Right lobe of liver (tissue), 4 donors: ENCODE measurements around the gene SLCO3A1.

ENCODE experiments used
- CTCF ChIP-seq, 4 donors: fragments of 200-600 bp in 3 of 4; fragments of 450-650 bp in 1 of 4; IDR thresholded peaks; one replicate each; pipeline versions ENCODE4 v1.5.1 to v1.8.0; 2016 to 2022; ENCODE audit warnings: antibody characterized with exemption in 4 of 4, mild to moderate bottlenecking in 2 of 4
- POLR2A ChIP-seq: fragments of 450-650 bp; IDR thresholded peaks from one replicate; pipeline ENCODE4 v1.6.1; 2017; ENCODE audit warnings: antibody characterized with exemption, mild to moderate bottlenecking
- donor health status: DM: no; HTN: no; CAD: no.
- donor health status: DM: no; HTN: no; CAD: no.
- donor health status: DM: no; HTN: yes; CAD: no.

- no peak for TF ChIP-seq CTCF (IDR thresholded peaks at IDR 0.05)
- TF ChIP-seq POLR2A = no peak
These were observed 287.3 kb downstream of the SLCO3A1 start for GRCh38 chr15:92140796-92141195.
